Endothelial cell of umbilical vein (primary cell): Measurements from ENCODE around the gene PPP2R5D.

Experiments used
- CTCF ChIP-seq, 2 donors: IDR thresholded peaks; 1 replicate in 1 of 2; 2 replicates in 1 of 2; pipeline ENCODE4 v1.5.1; 2011; ENCODE audit warnings: low read length in 2 of 2, mild to moderate bottlenecking in 2 of 2, moderate library complexity in 2 of 2, control low read depth in 1 of 2, inconsistent platforms in 1 of 2, low read depth in 1 of 2; ENCODE audit not compliant: insufficient read depth in 1 of 2; ENCODE audit errors: extremely low read depth in 1 of 2
- EZH2 ChIP-seq: IDR thresholded peaks from 2 replicates; pipeline ENCODE4 v1.6.1; 2012; ENCODE audit warnings: borderline replicate concordance, low read depth, mild to moderate bottlenecking, moderate library complexity, low read length, inconsistent platforms; ENCODE audit not compliant: severe bottlenecking
- FOS ChIP-seq: IDR thresholded peaks from 2 replicates; pipeline ENCODE4 v1.6.1; 2011; ENCODE audit warnings: mild to moderate bottlenecking, low read length, moderate library complexity, borderline replicate concordance; ENCODE audit not compliant: insufficient read depth
- POLR2A ChIP-seq: IDR thresholded peaks from 2 replicates; pipeline ENCODE4 v1.6.1; 2012; ENCODE audit warnings: low read depth, mild to moderate bottlenecking, control low read depth, low read length
- POLR2AphosphoS5 ChIP-seq: IDR thresholded peaks from 2 replicates; pipeline ENCODE4 v1.6.1; 2012; ENCODE audit warnings: low read depth, mild to moderate bottlenecking, control low read depth, low read length, moderate library complexity; ENCODE audit not compliant: insufficient read depth

GRCh38 chr6:43007126-43007525 is 22.8 kb downstream of the PPP2R5D start:
- TF ChIP-seq EZH2 (no peak), CTCF (IDR thresholded peaks at IDR 0.05; ENCODE audit: extremely low read depth in 1 of 2, insufficient read depth in 1 of 2, low read depth in 1 of 2, low read length in 2 of 2) (no peak), POLR2A (no peak), POLR2AphosphoS5 (no peak), FOS (no peak)
